ENCODE data around the gene APOH.
"Not testable (repeated sequence)": the region's sequence is repeated elsewhere in the genome, so short reads cannot be mapped to it uniquely, and the experiment has no call there.

Gene APOH, protein sequence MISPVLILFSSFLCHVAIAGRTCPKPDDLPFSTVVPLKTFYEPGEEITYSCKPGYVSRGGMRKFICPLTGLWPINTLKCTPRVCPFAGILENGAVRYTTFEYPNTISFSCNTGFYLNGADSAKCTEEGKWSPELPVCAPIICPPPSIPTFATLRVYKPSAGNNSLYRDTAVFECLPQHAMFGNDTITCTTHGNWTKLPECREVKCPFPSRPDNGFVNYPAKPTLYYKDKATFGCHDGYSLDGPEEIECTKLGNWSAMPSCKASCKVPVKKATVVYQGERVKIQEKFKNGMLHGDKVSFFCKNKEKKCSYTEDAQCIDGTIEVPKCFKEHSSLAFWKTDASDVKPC

DNA sequence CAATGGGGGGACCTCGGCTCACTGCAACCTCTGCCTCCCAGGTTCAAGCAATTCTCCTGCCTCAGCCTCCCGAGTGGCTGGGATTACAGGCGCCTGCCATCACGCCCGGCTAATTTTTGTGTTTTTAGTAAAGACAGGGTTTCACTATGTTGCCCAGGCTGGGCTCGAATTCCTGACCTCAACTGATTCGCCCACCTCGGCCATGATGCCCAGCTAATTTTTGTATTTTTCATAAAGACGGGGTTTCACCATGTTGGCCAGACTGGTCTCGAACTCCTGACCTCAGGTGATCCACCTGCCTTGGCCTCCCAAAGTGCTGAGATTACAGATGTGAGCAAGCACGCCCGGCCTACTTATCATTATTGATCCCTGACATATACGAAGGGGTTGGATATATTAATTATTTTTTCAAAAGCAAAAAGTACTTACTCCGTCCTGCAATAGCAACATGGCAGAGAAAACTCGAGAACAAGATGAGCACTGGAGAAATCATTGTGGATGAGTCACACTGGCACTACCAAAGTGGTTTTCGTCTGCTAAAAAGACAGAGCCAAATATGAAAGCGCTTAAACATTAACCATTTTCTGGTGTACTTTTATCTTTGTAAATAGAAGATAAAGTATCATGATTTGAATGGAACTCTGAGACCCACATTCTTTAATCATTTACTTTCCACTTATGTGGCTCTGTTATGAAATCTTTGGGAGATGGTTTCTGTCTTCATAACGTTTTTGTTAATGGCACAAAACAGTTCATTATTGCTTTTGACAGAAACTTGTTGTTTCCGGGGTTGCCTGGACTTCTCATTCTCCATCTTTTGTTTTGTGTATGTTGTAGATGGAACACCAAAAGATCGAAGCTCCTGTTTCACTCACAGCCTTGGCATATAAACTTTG is at the start of gene APOH:
Gene APOH, minus strand, starts transcription at position 529 of the 896 bp plus-strand sequence. Its CDS starts 36 bp downstream, at position 493.
- DNase-seq: no peak

DNA sequence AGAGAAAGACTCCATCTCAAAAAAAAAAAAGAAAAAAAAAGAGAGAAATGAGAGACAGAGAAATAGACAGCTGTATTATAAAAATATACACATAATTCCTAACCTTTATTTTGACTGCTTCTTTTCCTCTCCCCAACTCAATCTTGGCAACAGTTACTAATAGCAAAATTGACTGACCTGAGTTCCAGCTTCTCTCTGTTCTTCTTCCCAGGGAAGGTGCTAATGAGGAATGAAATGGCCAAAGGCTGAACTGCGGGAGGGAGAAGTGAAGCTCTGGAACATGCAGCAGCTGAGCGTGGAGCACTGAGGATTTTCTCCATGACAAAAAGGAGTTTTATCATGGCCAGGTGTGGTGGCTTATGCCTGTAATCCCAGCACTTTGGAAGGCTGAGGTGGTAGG is 48.0 kb upstream of the APOH start:
- DNase-seq: no peak

DNA sequence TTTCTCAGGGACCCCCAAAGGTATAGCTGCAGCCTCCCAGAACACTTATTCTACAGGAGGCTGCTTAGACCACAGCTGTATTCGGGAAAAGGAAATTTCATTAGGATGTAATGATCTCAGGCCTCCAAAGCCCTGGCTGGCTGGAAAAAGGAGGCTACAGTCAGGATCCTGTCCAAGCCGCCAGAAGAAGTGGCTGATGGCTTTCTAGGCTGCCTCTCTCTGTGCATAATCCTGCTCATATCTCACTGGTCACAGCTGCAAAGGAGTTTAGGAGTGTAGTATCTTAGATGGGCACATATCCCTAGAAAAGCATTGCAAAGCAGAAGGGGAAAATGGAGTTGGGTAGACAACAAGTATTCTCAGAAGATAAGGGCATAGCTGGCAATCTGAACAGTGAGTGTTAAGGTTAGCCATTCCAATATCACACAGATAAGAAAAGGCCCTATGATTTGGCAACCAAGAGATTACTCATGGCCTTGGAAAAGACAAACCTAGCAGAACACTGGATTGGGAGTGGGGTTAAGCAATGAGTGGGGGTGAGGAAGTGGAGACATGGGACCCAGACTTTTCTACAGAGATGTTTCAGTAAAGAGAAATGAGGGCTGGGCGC is 47.2 kb upstream of the APOH start:
- no peak for DNase-seq

DNA sequence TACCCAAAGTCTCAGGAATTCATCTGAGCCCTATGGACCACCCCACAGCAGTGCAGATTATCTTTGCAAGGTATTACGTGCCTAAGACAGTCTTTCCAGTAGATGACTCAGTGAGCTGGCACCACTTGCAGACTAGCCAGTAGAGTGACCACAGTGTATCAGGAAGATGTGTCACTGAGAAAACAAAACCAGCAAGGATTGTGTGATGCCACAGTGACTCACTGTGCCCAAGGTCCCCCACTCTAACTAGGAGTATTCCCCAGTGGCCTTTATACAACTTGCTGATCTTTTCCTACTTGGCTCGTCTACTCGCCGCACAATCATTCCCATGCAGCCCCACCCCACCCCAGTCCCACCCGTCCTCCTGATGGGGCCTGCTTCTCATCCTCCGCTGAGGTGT is 46.4 kb upstream of the APOH start:
- DNase-seq: no peak

DNA sequence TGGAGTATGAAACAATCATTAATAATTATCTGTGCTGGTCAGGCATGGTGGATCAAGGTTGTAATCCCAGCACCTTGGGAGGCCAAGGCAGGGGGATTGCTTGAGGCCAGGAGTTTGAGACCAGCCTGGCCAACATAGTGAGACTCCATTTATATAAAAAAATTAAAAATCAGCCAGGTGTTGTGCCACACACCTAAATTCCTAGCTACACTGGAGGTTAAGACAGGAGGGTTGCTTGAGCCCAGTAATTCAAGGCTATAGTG is 44.3 kb upstream of the APOH start:
- no peak for DNase-seq

DNA sequence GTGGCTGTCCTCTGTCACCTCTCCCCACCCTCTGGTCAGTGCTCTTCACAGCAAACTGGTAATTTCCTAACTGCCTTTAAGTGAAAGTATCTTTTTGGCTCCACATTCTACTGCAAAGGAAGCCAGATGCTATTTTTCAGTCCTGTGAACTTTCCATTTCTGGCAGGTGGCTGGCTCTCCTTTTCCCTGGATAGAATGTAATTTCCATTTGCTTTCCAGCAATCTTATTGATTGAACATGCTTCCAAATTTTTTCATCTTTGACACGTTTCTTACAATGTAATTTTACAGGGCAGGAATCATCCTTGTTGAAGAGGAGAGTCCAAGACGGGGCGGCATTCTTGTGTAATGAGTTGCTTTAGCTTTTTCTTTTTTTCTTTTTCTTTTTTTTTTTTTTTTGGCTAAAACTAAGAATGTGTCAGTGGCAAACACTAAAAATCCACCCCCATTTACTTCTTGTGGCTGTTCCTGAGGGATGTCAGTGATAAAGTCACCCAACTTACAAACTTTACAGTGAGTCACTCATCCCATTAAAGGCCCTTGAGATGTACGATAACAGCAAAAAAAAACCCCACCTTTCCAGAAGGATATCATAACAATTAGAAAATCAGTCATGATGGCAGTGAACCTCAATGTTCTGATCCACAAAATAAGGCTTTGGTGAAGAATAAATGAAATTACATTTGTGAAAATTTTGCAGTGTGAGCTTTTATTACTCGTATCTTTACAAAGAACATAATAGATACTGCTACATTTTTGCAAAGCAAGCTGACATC is 43.8 kb upstream of the APOH start:
- no peak for DNase-seq

DNA sequence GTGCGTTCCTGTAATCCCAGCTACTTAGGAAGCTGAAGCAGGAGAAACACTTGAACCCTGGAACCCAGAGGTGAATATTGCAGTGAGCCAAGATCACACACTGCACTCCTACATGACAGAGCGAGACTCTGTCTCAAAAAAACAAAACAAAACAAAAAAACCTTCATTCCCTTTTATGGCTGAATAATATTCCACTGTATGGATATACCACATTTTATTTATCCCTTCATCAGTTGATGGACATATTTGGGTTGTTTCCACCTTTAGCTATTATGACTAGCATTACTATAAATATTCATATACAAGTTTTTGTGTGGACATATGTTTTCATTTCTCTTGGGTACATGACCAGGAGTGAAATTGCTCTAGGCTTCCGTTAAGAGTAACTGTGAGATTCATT is 42.3 kb upstream of the APOH start:
- DNase-seq: no peak

DNA sequence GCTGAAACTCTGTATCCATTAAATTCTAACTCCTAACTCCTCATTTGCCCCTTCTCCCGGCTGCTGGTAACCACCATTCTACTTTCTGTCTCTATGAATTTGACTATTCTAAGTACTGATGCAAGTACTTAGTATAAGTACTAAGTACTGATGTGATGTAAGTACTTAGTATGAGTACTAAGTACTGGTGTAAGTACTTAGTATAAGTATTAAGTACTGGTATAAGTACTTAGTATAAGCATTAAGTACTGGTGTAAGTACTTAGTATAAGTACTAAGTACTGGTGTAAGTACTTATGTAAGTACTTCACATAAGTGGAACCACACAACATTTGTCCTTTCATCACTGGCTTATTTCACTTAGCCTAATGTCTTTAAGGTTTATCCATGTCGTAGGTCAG is 40.9 kb upstream of the APOH start:
- no peak for DNase-seq

DNA sequence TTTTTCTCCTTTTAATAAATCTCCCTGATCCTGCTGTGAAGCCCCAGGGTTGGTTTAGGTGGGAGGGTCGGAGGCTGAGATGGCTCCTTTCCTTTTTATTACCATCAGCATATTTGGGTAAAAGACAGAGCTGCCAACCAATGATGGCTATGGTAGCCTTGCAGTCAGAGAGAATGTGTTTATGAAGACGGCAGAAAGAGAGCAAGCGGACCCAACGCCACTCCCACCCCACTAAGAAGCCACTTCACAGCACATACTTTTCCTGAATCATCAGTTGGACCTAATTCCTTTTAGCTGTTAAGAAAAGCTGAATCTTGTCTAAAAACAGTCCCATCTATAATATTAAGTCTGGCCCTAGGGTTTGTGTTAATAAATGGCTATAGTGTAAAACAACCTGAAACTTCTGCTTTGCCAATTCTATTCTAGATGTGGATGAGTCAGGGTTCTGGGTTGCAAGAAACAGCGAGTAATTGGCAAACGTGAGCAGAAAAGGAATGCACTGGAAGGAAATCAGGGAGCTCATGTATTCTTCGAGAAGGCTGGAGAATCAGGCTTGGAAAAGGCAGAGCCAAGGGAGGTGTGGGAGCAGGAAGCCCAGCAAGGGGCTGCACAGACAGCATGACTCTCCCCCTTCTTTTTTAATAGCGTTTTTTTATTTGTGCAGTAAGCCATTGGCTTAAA is 39.2 kb upstream of the APOH start:
- DNase-seq: no peak

DNA sequence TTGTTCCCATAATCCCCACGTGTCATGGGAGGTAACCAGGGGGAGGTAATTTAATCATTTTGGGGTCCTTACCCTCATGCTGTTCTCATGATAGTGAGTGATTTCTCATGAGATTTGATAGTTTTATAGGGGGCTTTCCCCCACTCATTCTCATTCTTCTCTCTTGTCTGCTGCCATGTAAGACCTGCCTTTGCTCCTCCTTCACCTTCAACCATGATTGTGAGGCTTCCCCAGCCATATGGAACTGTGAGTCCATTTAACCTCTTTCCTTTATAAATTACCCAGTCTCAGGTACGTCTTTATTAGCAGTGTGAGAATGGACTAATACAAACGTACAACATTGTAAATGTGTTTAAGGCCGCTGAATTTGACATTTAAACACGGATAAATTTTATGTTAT is 35.5 kb upstream of the APOH start:
- DNase-seq: no peak

DNA sequence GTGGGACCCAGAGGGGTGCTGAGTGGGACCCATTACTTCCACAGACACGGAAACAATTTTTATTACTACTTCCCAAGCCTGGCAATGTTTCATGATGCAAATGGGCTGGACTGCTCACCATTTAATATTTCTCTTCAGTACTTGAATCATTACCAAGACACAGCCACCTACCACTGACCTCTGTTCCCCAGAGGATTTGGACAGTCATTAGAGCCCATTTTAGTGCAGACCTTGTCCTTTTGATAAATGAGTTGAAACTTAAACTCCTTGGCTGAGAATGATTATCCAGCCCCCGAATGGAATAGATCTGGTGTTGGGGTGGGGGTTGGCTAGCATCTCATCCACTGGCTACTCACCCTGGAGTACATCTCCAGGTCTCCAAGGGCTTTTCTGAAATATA is 33.6 kb upstream of the APOH start:
- no peak for DNase-seq

DNA sequence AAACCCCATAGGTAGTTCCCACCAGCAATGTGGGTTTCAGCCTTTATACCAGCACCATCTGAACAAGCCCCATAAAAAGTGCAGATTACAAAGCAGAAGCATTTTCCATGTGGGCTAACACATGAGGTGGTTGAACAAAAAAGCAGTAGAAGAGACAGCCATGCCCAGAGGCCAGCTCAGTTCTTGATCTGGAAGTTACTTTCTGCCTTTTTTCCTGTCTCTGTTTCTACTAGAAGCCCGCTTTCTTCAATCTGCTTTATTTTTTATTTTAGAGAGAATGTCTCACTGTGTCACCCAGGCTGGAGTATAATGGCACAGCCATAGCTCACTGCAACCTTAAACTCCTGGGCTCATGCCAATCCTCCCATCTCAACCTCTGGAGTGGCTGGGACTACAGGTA is 31.5 kb upstream of the APOH start:
- no peak for DNase-seq

DNA sequence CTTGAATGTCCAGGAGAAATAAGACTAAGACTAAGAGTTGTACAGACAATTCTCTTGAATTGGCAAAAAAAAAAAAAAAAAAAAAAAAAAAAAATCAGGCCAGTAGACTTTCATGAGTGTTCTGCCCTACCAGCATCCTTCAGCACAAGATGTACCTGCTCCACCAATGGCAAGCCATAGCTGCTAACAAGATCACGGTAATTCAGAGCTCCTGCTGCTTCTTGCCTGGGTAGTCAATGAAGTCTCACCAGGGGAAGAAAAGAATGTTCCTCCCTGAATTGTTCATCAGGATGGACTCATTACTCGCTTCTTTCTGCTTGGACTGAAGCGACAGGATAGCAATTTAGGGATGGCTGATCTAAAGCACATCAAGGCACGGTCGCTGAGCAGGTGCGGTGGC is 31.1 kb upstream of the APOH start:
- no peak for DNase-seq

DNA sequence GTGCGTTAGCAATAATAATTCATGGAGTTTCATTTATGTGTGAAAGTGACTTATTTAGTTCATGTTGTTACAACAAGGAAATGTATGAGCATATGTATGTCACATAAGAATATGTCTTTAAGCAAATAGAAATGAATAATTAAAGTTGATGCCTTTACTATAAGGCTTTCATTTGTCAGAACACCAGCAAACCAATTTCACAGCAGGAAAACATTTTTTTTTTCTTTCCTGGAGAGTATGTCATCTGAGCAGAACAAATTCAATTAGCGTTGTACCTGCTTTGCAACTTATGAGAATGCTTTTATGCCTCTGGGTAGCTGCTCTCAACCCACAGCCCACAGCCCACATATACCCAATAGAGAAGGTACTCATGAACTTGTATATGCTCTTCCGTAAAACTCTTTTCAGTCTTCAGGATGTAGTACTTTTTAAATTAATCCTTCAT is 26.3 kb upstream of the APOH start:
- peak; percentile 32 for DNase-seq

DNA sequence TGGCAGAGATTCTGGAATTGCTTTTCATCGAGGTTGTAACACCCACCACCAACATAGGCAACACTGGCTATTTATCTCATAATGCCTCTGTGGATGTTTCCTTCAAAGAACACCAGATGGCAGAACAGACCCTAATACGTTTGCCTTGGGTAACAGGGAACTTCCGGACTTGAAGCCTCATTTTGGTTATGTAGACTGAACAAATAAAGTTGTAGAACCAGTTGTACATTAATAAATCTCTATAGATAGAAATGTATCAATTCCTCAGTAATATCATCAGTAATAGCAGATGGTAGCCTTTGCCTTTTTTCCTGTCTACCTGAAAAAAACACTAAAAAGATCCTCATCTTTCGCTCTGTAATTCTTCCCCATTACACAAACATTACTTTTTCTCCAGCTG is 25.9 kb upstream of the APOH start:
- peak; percentile 48 for DNase-seq

DNA sequence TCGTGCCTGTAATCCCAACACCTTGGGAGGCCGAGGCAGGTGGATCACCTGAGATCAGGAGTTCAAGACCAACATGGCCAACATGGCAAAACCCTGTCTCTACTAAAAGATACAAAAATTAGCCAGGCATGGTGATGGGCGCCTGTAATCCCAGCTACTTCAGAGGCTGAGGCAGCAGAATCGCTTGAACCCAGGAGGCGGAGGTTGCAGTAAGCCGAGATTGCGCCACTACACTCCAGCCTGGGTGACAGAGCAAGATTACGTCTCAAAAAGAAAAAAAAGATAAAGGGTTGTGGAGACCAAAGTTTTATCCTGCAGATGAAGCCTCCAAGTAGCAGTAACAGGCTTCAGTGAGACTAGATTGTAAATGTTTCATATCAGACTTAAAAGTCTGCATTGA is 24.2 kb upstream of the APOH start:
- not testable (repeated sequence) for DNase-seq

DNA sequence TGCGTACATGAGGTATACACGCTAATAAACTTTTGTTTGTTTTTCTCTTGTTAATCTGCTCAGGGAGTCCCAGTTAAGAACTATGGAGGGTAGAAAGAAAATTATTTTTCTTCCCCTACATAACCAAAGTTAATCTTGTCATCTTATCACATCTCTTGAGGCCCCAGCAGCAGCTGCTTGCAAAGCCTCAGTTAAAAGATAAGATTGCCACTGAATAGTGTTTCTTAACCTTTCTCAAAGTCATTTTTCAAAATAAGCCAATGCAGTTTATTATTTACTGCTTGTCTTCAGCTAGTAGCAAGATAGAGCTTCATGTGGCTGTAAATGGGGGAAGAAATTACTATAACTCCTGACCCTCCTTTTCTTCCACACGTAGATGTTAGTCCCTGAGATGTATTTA is 21.5 kb upstream of the APOH start:
- DNase-seq: no peak

DNA sequence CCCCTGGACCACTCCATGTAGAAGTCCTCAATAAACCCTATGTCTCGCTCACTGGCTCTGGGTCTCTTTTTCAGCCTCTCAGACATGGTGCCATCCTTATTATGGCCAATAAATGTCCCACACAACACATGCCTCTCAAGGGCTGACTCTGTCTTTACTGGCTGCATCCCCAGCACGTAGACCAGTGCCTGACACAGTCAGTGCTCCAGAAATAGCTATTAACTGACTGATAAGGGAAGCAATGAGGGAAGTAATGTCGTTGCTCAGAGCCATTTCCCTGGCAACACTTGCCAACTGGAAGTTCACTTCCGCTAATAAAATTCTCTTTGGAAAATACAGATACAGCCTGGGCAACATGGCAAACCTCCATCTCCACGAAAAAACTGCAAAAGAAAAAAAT is 19.1 kb upstream of the APOH start:
- no peak for DNase-seq

DNA sequence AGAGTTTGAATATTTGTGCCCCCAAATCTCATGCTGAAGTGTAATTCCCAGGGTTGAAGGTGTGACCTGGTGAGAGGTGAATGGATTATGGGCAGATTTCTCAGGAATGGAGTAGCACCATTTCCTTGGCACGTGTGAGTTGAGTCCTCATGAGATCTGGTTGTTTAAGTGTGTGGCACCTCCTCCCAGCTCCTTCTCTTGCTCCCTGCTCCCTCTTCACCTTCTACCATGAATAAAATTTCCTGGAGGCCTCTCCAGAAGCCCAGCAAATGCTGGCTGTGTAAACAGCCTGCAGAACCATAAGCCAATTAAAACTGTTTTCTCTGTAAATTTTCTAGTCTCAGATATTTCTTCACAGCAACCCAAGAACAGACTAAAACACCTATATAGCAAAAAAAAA is 12.6 kb upstream of the APOH start:
- DNase-seq: no peak

DNA sequence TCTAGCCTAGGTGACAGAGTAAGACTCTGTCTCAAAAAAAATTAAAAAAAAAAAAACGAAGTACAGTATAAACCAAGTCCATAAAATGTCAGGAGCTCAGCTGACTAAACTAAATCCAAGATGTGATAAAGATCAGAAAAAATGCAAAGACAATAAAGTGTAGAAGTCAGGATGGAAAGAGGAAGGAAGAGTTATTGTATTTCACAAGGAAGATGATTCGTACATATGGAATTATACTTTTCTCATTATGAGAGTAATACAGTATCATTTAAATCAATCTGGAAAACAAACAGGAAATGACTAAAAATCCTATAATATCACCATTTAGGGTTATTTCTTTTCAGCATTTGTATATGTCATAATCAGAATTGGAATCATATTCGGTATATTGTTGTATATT is 11.4 kb upstream of the APOH start:
- no peak for DNase-seq

DNA sequence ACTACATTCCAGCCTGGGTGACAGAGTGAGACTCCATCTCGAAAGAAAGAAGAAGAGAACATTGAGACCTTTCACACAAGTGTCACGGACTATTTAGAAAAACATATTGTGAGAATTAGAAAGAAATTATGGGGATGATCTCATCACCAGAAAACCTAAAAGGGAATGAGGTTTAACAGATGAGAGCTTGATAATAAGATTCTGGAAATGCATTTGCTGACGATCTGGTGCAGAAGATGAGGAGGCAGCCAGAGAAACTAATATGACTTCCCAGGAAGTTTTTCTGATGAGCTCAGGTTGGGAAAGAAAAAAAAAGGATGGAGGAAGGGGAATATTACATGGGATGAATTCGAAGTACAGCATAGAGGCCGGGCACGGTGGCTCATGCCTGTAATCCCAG is 10.8 kb upstream of the APOH start:
- DNase-seq: no peak

DNA sequence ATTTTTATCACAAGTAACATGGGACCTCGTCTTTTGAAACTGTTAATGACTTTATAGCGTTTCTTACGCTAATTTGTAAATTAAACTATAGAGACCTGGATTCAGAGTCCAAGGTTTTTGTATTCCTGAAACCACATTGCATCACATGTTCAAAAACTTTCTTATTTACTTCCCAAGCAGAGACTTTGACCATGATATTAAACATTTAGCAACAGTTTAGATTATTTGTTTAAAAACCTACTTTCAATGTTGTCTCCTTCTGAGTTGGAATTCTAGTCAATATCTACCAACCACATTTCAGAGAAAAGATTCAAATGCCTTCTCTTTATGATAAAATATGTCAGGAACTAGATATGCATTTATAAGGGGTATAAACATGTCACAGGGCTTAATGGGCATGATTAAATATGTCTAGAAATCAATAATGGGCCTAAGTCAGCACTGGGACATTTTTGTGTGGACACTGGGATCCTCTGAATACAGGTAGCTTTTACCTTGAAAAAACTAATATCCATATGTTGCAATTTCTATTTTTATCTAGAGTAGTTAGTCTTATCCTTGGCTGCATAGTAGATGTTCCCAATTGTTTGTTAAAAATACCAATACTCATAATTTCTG is 6.3 kb upstream of the APOH start:
- no peak for DNase-seq

All from CD4-positive, alpha-beta T cell treated with Interleukin-17A for 4 hours (primary cell).